Adipocyte (in vitro differentiated cells): ENCODE measurements around the gene PTPRN.

ENCODE experiments used
- DNase-seq: peaks from one replicate; pipeline ENCODE4 v3.0.0-alpha.2; 2015; ENCODE audit warnings: low read depth
- H3K27me3 ChIP-seq: replicated peaks from 2 replicates; pipeline ENCODE4 v1.7.0; 2013; ENCODE audit warnings: mild to moderate bottlenecking, low read length, moderate library complexity; ENCODE audit not compliant: control insufficient read depth, insufficient read depth
- H3K36me3 ChIP-seq: 2 replicates; pipeline ENCODE4 v1.7.0; 2013; ENCODE audit warnings: low read length, mild to moderate bottlenecking, moderate library complexity; ENCODE audit not compliant: control insufficient read depth, insufficient read depth, severe bottlenecking
- H3K4me1 ChIP-seq: 2 replicates; pipeline ENCODE4 v1.7.0; 2013; ENCODE audit warnings: mild to moderate bottlenecking, low read length, moderate library complexity; ENCODE audit not compliant: control insufficient read depth, insufficient read depth
- H3K4me3 ChIP-seq: 2 replicates; pipeline ENCODE4 v1.7.0; 2013; ENCODE audit warnings: mild to moderate bottlenecking, low read length, moderate library complexity
- H3K9ac ChIP-seq: 2 replicates; pipeline ENCODE4 v1.7.0; 2013; ENCODE audit warnings: mild to moderate bottlenecking, low read length, moderate library complexity
- H3K9me3 ChIP-seq: 2 replicates; pipeline ENCODE4 v1.7.0; 2013; ENCODE audit warnings: mild to moderate bottlenecking, low read length, moderate library complexity; ENCODE audit not compliant: control insufficient read depth

Gene PTPRN

DNA sequence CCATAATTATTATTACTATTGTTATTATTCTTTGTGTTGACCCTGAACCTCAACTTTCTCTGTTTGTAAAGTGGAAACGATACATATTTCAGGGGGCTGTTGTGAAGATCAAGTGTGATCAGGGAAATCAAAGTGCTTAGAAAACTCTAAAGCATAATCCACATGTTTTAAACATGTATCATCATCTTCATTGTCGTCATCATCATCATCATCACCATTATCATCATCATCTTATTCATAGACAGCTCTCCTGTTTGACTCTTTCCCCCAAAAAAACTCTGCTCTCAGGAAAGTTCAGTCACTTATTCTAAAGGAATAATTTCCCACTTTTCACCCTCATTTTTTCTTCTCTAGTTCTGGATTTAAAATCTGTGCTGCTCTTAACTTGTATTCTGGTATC is 5.0 kb downstream of the PTPRN start:
- Histone ChIP-seq H3K27me3 (peaks cover 53% of the 10 kb centered on the region), H3K9me3 (no peaks in the 10 kb centered on the region)
- DNase-seq, result no peak

DNA sequence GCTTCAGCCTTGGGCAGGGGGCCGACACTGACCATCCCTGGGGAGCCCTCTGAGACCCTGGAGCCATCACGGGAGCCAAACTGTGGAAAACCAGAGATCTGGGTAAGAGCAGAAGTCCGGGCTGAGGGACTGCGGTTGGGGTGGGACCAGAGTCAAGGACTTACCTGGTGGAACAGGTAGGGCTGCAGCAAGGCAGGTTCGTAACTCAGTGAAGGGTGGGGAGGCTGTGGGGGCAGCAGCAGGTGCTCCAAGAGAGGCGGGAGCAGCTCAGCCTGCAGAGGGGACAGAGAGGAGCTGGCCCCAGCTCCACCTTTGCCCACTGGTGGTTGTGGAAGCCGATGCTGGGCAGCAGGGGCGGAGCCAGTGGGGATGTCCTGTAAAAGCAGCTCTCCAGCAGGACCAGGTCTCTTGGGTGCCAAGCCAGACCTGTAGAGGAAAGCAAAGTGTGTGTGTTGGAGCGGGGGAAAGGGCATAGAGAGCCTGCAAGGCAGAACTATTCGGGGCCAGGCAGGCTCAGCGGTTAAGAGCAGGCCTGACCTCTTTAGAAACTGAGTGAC is 6.7 kb downstream of the PTPRN start:
- H3K9ac ChIP-seq, result no peak overlapping the region
- no peaks in the 10 kb centered on the region for H3K9me3 ChIP-seq
- H3K27me3 ChIP-seq, result peaks cover 51% of the 10 kb centered on the region
- no peak overlapping the region for H3K4me3 ChIP-seq
- H3K4me1 ChIP-seq, result no peaks in the 10 kb centered on the region
- no peaks in the 10 kb centered on the region for H3K36me3 ChIP-seq
- DNase-seq, result no peak

More for the DNA sequence above, 5.0 kb downstream of the PTPRN start:
- Histone ChIP-seq H3K4me3 (no peak overlapping the region), H3K36me3 (no peaks in the 10 kb centered on the region), H3K9ac (no peak overlapping the region), H3K4me1 (no peaks in the 10 kb centered on the region)

DNA sequence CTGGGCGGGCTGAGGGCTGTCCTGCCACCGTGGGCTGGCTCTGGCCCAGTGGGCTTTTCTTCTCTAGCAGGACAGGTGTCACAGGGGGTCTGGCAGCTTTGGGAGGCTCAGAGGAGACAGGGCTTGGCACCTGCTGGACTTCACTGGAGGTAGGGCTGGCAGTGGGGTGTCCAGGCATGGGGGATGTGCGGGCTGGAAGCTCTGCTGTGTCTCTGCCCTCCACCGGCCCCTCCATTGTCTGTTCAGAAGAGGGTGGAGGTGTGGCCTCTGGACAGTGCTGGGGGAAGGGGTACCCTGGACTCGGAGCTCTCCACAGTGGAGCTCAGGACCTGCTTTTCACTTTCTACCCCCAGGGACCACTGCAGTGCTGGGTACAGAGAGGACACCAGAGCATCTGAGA is 9.2 kb downstream of the PTPRN start:
- peaks cover 47% of the 10 kb centered on the region for H3K27me3 ChIP-seq
- H3K4me3 ChIP-seq, result no peak overlapping the region
- peaks cover 5% of the 10 kb centered on the region for H3K4me1 ChIP-seq
- no peak for DNase-seq
- H3K9ac ChIP-seq, result no peak overlapping the region
- no peaks in the 10 kb centered on the region for H3K9me3 ChIP-seq
- H3K36me3 ChIP-seq, result no peaks in the 10 kb centered on the region

DNA sequence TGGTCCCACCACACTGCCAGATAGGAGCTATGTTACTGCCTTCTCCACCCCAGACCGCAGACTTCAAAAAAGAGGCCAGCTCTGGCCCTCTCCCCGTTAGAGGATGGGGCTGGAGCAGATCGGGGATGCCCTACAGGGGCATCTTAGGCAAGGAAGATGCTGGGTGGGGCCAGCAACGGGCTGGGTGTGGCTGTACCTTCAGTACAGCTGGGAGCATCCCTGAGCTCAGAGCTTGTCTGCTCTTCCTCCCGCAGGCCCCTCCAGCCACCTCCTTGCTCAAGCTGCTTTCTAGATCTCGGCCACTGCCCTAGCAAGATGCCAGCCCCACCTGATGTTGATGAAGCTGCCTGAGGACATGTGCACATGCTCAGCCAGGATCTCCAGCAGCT is 9.8 kb downstream of the PTPRN start:
- Histone ChIP-seq H3K27me3 (peaks cover 47% of the 10 kb centered on the region), H3K36me3 (no peaks in the 10 kb centered on the region), H3K9me3 (no peaks in the 10 kb centered on the region), H3K4me1 (peaks cover 8% of the 10 kb centered on the region), H3K4me3 (no peak overlapping the region), H3K9ac (no peak overlapping the region)
- DNase-seq, result no peak

DNA sequence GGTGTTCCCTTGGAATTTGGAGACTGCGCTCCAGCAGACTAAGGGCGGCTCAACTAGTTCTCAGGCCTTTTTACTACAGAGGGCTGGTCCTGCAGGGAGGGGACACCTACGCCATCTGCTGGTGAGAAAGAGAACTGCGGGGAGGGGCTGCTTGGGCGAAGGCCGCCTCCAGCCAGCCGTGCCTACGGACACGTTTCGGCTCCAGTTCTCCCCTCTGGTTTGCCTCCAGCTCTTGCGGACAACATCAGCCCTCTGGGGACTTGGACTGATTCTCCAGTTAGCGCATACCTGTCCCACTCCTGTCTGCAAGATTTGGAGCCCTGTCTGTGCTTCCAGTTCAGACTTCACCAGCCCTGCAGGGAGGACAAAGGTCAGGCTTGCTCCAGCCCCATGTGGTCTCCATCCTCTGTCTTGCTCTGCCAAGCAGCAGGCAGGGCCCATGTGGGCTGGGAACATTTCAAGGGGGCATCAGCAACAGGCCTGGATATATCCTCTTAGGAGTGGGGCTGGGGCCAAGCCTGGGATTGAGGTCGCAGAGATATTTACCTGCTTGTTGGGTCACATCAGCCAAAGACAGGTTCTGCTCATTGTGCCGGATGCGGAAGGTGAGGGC is 10.3 kb downstream of the PTPRN start:
- Histone ChIP-seq H3K4me3 (no peak overlapping the region), H3K36me3 (no peaks in the 10 kb centered on the region), H3K27me3 (peaks cover 43% of the 10 kb centered on the region), H3K9me3 (no peaks in the 10 kb centered on the region), H3K4me1 (peaks cover 13% of the 10 kb centered on the region), H3K9ac (peak overlapping the region; percentile 11)
- peak; percentile 90 for DNase-seq

DNA sequence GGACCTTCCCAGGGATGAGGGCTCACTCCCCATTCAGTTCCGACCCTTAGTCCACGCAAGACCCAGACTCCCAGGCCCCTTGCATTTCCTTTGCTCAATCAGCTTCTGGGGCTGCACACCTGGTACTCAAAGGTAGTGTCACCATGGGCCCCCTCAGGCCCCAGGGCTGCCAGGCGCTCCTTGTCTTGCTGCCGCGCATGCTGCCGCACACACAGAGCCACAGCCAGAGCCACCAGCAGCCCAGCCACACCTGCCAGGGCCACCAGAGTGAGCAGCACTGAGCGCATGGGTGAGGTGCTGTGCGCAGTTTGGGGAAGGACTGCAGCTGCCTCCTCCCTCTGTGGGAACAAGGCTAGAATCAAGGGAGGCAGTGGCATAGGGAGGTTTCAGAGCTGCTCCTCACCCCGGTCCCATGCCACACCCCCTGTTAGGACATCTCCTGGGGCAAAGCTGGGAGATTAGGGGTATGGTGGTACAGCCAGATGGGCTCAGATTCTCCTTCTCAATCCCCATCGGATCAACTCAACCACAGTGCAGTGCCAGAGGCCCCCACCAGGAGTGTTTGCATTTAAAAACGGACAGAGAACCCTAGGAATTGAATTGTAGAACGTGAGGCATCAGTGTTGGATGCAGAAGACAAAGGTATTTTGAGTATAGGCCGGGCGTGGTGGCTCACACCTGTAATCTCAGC is 11.3 kb downstream of the PTPRN start:
- Histone ChIP-seq H3K9me3 (no peaks in the 10 kb centered on the region), H3K9ac (no peak overlapping the region), H3K4me3 (no peak overlapping the region), H3K27me3 (peaks cover 33% of the 10 kb centered on the region), H3K4me1 (peaks cover 16% of the 10 kb centered on the region), H3K36me3 (no peaks in the 10 kb centered on the region)
- DNase-seq, result no peak

DNA sequence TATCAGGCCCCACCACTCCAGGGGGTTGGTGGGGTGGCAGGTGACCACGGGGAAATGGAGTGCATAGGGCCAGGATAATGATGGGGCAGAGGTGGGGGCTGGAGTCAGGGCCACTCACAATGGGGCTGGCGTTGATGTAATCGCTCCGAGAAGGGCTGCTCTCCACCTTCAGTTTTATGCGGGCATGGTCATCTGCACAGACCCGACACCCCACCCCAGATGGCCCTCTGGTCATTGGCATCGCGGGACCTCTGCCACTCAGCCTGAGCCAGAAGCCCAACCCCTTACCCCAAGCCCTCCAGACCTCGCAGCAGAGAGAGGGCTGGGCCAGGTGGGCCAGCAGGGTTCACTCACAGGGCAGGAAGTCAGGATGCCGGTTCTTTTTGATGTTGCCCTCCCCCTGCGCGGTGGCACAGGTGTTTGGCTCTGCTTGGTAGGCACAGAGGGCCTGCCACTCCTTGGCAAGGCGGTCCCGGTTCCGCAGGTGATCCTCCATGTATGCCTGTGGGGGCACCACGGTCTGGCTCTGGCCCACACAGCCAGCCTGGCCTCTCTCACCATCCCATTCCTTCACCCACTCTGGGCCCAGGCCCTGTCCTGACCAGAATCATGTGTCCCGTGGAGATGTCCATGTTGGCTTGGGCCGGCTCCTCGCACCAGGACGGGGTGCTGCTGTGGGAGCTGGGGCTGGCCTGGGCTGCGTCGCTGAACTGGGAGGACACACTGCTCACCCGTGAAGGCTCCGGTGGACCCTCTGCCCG is 12.4 kb downstream of the PTPRN start:
- Histone ChIP-seq H3K9ac (no peak overlapping the region), H3K4me1 (peaks cover 16% of the 10 kb centered on the region), H3K27me3 (peaks cover 24% of the 10 kb centered on the region), H3K9me3 (no peaks in the 10 kb centered on the region), H3K36me3 (no peaks in the 10 kb centered on the region), H3K4me3 (no peak overlapping the region)
- DNase-seq, result no peak

DNA sequence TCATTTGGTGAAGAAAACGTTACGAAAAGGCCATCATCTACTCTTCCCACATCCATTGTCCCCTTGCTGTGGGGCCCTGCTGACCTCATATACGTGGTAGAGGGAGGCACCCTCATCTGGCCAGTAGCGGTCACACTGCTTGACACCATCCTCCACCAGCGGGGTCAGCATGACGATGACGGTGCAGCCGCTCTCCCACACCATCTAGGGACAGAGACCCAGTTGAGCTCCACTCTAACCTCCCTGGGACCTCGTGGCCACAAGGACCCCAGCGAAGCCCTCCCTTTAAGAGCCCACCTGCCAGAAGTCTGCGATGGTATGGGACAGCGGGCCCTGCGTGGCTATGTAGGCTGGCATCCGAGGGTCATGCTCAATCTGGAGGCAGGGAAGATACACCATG is 13.1 kb downstream of the PTPRN start:
- no peaks in the 10 kb centered on the region for H3K36me3 ChIP-seq
- no peak overlapping the region for H3K4me3 ChIP-seq
- peaks cover 18% of the 10 kb centered on the region for H3K27me3 ChIP-seq
- H3K9ac ChIP-seq, result no peak overlapping the region
- DNase-seq, result no peak
- no peaks in the 10 kb centered on the region for H3K9me3 ChIP-seq
- H3K4me1 ChIP-seq, result peaks cover 16% of the 10 kb centered on the region

DNA sequence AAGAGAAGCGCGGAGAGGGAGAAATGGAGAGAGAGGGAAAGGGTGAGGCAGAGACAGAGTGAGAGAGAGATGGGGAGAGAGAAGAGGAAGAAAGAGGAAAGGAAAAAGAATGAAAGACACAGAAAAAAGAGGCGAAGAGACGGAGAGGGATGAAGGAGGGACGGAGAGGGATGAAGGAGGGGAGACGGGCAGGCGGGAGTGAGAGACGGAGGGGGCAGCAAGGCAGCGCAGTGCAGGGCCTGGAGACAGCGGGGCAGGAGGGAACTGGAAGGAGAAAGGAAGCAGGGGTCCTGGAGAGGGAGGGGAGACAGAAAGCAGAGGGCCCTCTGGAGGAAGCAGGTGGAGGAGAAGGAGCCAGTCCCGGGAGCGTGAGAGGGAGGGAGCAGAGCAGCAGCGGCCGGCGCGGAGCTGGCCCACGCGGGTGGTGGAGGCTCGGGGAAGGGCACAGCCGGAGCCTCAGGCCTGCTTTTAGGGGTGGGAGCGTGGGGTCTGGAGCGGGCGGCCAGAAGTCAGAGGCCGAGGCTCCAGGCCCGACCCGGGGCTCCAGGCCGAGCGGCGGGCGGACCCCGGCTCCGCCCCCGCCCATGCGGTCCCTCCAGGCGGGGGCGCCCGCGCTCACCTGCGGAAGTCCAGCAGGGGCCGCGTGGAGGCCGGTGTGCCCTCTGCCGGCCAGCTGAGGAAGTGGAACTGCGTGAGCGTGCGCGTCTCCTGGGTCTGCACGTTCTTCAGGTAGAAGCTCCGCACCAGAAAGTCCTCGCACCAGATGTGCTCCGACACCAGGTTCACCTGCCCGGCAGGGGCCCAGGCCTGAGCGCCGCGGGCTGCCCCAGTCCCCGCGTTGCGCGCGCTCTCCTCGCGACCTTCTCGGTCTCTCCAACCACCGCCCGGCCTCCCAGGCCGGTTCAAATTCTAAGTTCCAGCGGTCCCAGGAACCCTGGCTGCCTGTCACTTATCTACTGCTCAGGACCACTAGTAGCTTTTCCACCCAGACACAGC is 14.5 kb downstream of the PTPRN start:
- H3K9ac ChIP-seq, result peak overlapping the region; percentile 81
- DNase-seq, result peak; percentile 92
- no peaks in the 10 kb centered on the region for H3K9me3 ChIP-seq
- no peaks in the 10 kb centered on the region for H3K36me3 ChIP-seq
- H3K27me3 ChIP-seq, result peaks cover 8% of the 10 kb centered on the region
- peaks cover 22% of the 10 kb centered on the region for H3K4me1 ChIP-seq
- peak overlapping the region; percentile 75 for H3K4me3 ChIP-seq

DNA sequence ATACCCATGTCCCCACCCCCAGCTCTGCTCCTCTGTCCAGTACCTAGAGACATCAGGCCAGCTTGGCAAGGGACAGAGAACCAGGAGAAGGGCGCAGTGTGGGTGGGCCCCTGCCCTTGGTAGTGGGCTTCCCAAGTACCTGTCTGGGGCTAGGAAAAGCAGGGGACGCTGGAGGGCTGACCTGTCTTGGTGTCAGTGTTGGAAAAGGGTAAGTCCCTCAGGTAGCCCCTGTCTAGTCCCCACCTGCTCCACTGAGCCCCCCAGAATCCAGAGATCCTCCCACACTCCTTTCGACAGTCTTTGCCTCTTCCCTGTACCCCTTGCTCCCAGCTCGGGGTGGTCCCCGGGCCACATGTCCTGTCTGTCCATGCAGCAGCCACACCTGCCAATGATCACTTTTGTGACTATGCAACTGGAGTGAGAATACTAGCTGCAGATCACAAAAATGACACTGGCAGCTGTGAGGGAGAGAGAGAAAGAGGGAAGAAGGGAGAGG is 15.4 kb downstream of the PTPRN start:
- Histone ChIP-seq H3K4me3 (no peak overlapping the region), H3K9ac (peak overlapping the region; percentile 81), H3K36me3 (no peaks in the 10 kb centered on the region), H3K27me3 (no peaks in the 10 kb centered on the region), H3K9me3 (no peaks in the 10 kb centered on the region), H3K4me1 (peaks cover 27% of the 10 kb centered on the region)
- no peak for DNase-seq
